Measurements from ENCODE around the gene ALOXE3. TPM values are rescaled to one million over a fixed set of nuclear protein-coding genes. Genes with fewer than 3 reads are reported as not detected.
"Not testable (repeated sequence)": the region's sequence is repeated elsewhere in the genome, so short reads cannot be mapped to it uniquely, and the experiment has no call there.

The ALOXE3 gene
- total RNA-seq, 1 donor from 2014 or later = not detected

GRCh38 chr17:8096541-8096940, 21.8 kb downstream of the ALOXE3 start:
- no peak for DNase-seq (ENCODE audit: low read depth in 2 of 2)

GRCh38 chr17:8095361-8095760, 23.0 kb downstream of the ALOXE3 start:
- DNase-seq (ENCODE audit: low read depth in 2 of 2) = no peak

- no peak for DNase-seq (ENCODE audit: low read depth in 2 of 2)
These were observed 27.2 kb downstream of the ALOXE3 start for GRCh38 chr17:8091033-8091687.

GRCh38 chr17:8089728-8090127, 28.6 kb downstream of the ALOXE3 start:
- no peak for DNase-seq (ENCODE audit: low read depth in 2 of 2)

GRCh38 chr17:8087952-8088230, 30.4 kb downstream of the ALOXE3 start:
- DNase-seq (ENCODE audit: low read depth in 2 of 2) = no peak

- DNase-seq (ENCODE audit: low read depth in 2 of 2) = no peak
These were observed 31.0 kb downstream of the ALOXE3 start, which contains the start of gene ALOX12B for GRCh38 chr17:8087075-8087951. Gene ALOX12B (minus strand): TSS chr17:8087716. CDS start chr17:8087442, 274 bp downstream.

GRCh38 chr17:8084250-8084649, 34.1 kb downstream of the ALOXE3 start:
- no peak for DNase-seq (ENCODE audit: low read depth in 2 of 2)

GRCh38 chr17:8082292-8082691, 36.0 kb downstream of the ALOXE3 start:
- DNase-seq (ENCODE audit: low read depth in 2 of 2) = no peak

GRCh38 chr17:8081876-8082275, 36.4 kb downstream of the ALOXE3 start:
- DNase-seq (ENCODE audit: low read depth in 2 of 2) = no peak

- no peak for DNase-seq (ENCODE audit: low read depth in 2 of 2)
These were observed 37.5 kb downstream of the ALOXE3 start for GRCh38 chr17:8080799-8081219.

- no peak for DNase-seq (ENCODE audit: low read depth in 2 of 2)
These were observed 38.0 kb downstream of the ALOXE3 start for GRCh38 chr17:8080208-8080798.

- peak; percentile 54 to 65 for DNase-seq (ENCODE audit: low read depth in 2 of 2)
These were observed 38.8 kb downstream of the ALOXE3 start for GRCh38 chr17:8079291-8080207.

GRCh38 chr17:8077939-8078338, 40.4 kb downstream of the ALOXE3 start:
- DNase-seq (ENCODE audit: low read depth in 2 of 2) = not testable (repeated sequence)

- no peak for DNase-seq (ENCODE audit: low read depth in 2 of 2)
These were observed 41.6 kb downstream of the ALOXE3 start for GRCh38 chr17:8076502-8077266.

GRCh38 chr17:8075574-8076342, 42.6 kb downstream of the ALOXE3 start:
- no peak for DNase-seq (ENCODE audit: low read depth in 2 of 2)

GRCh38 chr17:8075081-8075480, 43.2 kb downstream of the ALOXE3 start:
- DNase-seq (ENCODE audit: low read depth in 2 of 2) = no peak

- DNase-seq (ENCODE audit: low read depth in 2 of 2) = no peak
These were observed 43.8 kb downstream of the ALOXE3 start for GRCh38 chr17:8074554-8074953.

GRCh38 chr17:8073627-8074484, 44.5 kb downstream of the ALOXE3 start:
- peak; percentile 71 to 80 for DNase-seq (ENCODE audit: low read depth in 2 of 2)
